Keratinocyte (primary cell): ENCODE measurements around the gene ZNF236.

Source experiments
- CTCF ChIP-seq, 3 experiments: IDR thresholded peaks in 1 of 3; conservative IDR thresholded peaks in 1 of 3; optimal IDR thresholded peaks in 1 of 3; 2 replicates in 2 of 3; 3 replicates in 1 of 3; pipeline versions ENCODE3 to v1.5.1; 2011; ENCODE audit warnings: low read length in 3 of 3, mild to moderate bottlenecking in 3 of 3, moderate library complexity in 2 of 3, control low read depth in 1 of 3, inconsistent platforms in 1 of 3; ENCODE audit not compliant: insufficient read depth in 2 of 3; ENCODE audit errors: extremely low read depth in 1 of 3
- EZH2 ChIP-seq: IDR thresholded peaks from one replicate; pipeline ENCODE4 v1.6.1; 2012; ENCODE audit warnings: inconsistent platforms, mild to moderate bottlenecking, low read length, moderate library complexity

DNA sequence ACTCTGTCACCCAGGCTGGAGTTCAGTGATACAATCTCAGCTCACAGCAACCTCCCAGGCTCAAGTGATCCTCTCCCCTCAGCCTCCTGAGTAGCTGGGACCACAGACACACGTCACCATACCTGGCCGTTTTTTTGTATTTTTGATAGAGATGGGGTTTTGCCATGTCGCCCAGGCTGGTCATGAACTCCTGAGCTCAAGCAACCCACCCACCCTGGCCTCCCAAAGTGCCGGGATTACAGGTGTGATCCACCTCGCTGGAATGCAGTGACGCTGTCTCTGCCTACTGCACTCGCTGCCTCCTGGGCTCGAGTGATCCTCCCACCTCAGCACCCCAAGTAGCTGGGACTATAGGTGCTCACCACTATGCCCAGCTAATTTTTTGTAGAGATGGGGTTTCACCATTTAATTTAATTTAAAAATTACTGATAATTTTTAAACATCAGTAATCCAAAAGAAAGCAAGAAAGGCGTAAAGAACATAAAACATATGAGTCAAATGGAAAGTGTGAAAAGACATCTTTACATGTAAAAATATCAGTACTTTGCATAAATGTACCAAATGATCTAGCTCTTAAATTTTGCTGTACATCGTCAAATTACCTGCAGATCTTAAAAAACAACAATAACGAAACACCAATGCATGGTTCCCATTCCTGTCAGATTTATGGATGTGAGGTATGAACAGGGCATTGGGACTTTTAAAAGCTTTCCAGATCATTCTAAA is 2.8 kb upstream of the ZNF236 start:
- TF ChIP-seq CTCF (optimal IDR thresholded peaks at IDR 0.05 in 1 of 3, IDR thresholded peaks at IDR 0.05 in 1 of 3, conservative IDR thresholded peaks at IDR 0.05 in 1 of 3; ENCODE audit: extremely low read depth in 1 of 3, insufficient read depth in 2 of 3, low read length in 3 of 3) (no peak), EZH2 (no peak)
